Measurements from ENCODE around the gene ASB17.
"Not testable (repeated sequence)": the region's sequence is repeated elsewhere in the genome, so short reads cannot be mapped to it uniquely, and the experiment has no call there.

The ASB17 gene, protein sequence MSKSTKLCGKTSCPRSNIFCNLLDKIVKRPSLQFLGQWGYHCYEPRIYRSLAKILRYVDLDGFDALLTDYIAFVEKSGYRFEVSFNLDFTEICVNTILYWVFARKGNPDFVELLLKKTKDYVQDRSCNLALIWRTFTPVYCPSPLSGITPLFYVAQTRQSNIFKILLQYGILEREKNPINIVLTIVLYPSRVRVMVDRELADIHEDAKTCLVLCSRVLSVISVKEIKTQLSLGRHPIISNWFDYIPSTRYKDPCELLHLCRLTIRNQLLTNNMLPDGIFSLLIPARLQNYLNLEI

GRCh38 chr1:75932304-75932703, at the start of gene ASB17:
TSS of gene ASB17 (minus strand) at chr1:75932404. CDS start at chr1:75932291, 113 bp downstream.
- no peak for DNase-seq
- in situ Hi-C loops (cut with HindIII; ENCODE audit: low pct_ligation_motif_present, low pct_unique_long_range_greater_than_20kb, low sequenced_read_pairs): no loop called here

- DNase-seq: no peak
- in situ Hi-C loops (cut with HindIII; ENCODE audit: low pct_ligation_motif_present, low pct_unique_long_range_greater_than_20kb, low sequenced_read_pairs): no loop called here
Measured at GRCh38 chr1:75980972-75981897, 49.0 kb upstream of the ASB17 start.

DNA sequence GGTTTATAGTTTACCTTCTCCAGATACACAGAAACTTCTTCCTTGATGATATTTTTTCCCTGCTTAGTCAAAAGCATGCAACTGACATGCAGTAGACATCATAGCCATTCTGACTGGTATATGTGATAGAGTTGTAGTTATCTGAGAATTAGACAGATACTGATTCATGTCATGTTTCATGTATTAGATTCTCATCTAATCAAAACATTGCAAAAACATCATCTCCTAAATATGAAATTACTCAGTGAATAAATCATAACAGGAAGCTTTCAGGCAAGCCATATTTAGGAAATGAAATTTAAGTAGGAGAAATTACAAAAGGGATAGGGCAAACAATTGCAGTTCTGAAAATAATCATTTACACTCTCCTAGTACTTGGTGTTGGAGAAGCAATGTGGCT, 38.4 kb upstream of the ASB17 start:
- no peak for DNase-seq
- in situ Hi-C loops (cut with HindIII; ENCODE audit: low pct_ligation_motif_present, low pct_unique_long_range_greater_than_20kb, low sequenced_read_pairs): no loop called here

- in situ Hi-C loops (cut with HindIII; ENCODE audit: low pct_ligation_motif_present, low pct_unique_long_range_greater_than_20kb, low sequenced_read_pairs): no loop called here
Measured at GRCh38 chr1:75969550-75969949, 37.3 kb upstream of the ASB17 start.

DNA sequence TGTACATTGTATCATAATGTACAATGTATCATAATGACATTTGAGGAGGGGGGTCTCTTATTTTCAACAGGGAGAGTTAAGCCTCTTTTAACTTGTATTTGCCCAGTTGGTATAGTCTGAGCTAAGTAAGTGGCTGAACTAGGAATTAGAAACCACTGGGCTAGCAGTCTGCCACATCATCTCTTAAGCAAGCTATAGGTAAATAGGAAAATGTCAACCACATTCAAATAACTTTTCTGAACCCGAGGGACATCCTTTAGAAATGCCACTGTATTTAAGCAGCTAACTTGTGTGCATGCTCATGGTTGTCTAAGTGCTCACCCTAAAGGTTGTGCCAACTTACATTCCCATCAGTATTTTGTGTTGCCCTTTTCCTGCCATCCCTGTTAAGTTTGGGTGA, 35.5 kb upstream of the ASB17 start:
- in situ Hi-C loops (cut with HindIII; ENCODE audit: low pct_ligation_motif_present, low pct_unique_long_range_greater_than_20kb, low sequenced_read_pairs): no loop called here

More at GRCh38 chr1:75969550-75969949, 37.3 kb upstream of the ASB17 start:
- no peak for DNase-seq

GRCh38 chr1:75964760-75965408, 32.7 kb upstream of the ASB17 start:
- in situ Hi-C loops (cut with HindIII; ENCODE audit: low pct_ligation_motif_present, low pct_unique_long_range_greater_than_20kb, low sequenced_read_pairs): no loop called here
- DNase-seq: no peak

More for the DNA sequence above, 35.5 kb upstream of the ASB17 start:
- DNase-seq: no peak

DNA sequence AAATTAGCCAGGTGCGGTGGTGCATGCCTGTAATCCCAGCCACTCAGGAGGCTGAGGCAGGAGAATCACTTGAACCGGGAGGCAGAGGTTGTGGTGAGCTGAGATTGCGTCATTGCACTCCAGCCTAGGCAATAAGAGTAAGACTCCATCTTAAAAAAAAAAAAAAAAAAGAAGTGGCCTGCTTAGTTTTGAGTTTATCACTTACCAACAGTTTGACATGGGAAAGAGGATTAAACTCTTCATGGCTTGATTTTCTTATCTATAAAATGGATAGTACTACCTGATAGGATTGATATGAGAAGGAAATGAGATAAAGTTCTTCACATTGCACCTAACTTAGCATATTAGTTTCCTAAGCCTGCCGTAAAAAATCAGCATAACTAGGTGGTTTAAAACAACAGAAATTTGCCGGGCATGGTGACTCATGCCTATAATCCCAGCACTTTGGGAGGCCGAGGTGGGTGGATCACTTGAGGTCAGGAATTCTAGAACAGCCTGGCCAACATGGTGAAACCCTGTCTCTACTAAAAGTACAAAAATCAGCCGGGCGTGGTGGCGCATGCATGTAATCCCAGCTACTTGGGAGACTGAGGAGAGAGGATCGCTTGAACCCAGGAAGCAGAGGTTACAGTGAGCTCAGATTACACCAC, 32.0 kb upstream of the ASB17 start:
- in situ Hi-C loops (cut with HindIII; ENCODE audit: low pct_ligation_motif_present, low pct_unique_long_range_greater_than_20kb, low sequenced_read_pairs); DNase-seq: not testable (repeated sequence)

- in situ Hi-C loops (cut with HindIII; ENCODE audit: low pct_ligation_motif_present, low pct_unique_long_range_greater_than_20kb, low sequenced_read_pairs): no loop called here
- no peak for DNase-seq
Measured at GRCh38 chr1:75954586-75954985, 22.4 kb upstream of the ASB17 start.

DNA sequence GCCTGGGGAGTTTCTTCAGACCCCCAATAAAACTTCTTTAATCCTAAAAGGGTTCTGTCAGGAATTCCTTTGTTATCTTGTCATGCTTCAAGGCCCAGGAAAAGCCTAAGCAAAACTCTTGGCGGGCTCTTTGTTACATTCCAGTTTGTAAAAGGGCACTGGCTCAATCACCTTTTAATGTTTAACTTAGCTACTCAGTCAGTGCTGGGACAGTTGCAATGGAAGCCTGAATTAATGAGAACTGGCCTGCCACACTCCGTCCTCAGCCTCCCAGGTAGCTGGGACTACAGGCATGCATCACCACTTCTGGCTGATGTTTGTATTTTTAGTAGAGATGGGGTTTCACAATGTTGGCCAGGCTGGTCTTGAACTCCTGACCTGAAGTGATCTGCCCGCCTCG, 21.3 kb upstream of the ASB17 start:
- DNase-seq: peak; percentile 66
- in situ Hi-C loops (cut with HindIII; ENCODE audit: low pct_ligation_motif_present, low pct_unique_long_range_greater_than_20kb, low sequenced_read_pairs): no loop called here

DNA sequence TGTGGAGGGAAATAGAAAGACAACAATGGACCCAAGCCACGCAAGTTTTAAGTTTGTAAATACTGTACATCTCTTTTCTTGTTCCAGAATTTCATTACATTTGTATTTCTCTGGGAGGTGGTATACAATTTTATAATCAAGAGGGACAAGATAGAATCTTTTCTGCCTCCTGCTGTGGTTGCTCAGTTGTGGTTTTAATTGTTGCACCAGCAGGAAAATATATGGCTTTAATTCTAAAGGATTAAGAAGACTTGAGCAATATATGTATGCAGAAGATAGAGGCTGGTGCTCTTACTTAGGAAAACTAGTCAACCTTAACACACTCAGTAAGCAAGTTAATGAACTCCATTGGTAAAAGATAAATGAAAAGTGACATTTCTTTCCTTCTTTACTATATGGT, 19.8 kb upstream of the ASB17 start:
- in situ Hi-C loops (cut with HindIII; ENCODE audit: low pct_ligation_motif_present, low pct_unique_long_range_greater_than_20kb, low sequenced_read_pairs): no loop called here
- no peak for DNase-seq

DNA sequence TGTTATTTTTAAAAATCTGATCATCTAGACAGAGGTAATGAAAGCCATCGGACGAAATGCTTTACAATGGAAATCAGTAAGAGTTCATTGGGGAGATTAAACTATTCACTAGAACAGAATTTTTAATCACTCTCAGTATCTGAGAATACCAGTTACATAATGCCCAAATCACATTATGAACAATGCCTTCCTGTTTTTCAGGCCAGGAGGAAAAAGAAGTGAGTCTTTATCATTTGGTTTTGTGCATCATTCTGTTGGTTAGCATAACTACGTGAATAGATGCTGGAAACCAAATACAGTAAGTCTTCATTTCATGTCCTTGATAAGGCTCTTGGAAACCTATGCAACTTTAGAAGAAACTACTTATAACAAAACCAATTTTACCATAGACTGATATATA, 18.0 kb upstream of the ASB17 start:
- in situ Hi-C loops (cut with HindIII; ENCODE audit: low pct_ligation_motif_present, low pct_unique_long_range_greater_than_20kb, low sequenced_read_pairs): no loop called here
- DNase-seq: no peak

- in situ Hi-C loops (cut with HindIII; ENCODE audit: low pct_ligation_motif_present, low pct_unique_long_range_greater_than_20kb, low sequenced_read_pairs); DNase-seq: not testable (repeated sequence)
Measured at GRCh38 chr1:75943037-75943436, 10.8 kb upstream of the ASB17 start.

DNA sequence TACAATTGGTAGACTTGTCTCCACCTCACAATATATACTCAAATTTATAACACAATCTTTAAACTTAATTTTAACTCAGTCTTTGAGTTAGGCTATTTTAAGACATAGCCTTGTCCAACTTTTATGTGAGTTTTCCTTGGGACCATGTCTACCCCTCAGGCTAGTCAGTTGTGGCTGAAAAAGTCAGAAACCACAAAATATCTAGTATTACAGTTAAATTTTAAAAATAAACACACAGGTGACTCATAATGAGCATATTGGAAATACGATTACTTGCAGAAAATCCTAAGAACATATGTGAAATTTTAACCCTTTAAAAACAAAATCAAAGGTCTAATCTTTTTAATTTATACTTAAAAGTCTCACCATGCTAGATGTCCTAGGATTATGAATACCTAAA, 4.8 kb upstream of the ASB17 start:
- DNase-seq: no peak
- in situ Hi-C loops (cut with HindIII; ENCODE audit: low pct_ligation_motif_present, low pct_unique_long_range_greater_than_20kb, low sequenced_read_pairs): no loop called here

DNA sequence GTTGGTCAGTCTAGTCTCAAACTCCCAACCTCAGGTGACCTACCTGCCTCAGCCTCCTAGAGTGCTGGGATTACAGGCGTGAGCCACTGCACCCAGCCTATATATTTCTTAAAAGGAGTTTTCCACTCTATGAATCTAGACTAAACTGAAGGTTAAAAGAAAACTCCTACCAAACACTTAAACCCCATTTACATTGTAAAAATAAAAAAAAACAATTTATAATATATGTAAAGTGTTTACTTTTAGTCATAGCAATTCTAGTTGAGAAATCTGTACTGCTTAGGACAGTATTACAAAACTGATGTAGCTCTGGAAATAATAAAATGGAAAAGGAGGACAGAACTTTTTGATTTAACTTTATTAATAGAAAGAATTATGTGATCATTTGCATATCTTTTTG, 9.5 kb downstream of the ASB17 start:
- DNase-seq: no peak
- in situ Hi-C loops (cut with HindIII; ENCODE audit: low pct_ligation_motif_present, low pct_unique_long_range_greater_than_20kb, low sequenced_read_pairs): no loop called here

- in situ Hi-C loops (cut with HindIII; ENCODE audit: low pct_ligation_motif_present, low pct_unique_long_range_greater_than_20kb, low sequenced_read_pairs): no loop called here
- DNase-seq: no peak
Measured at GRCh38 chr1:75916834-75917233, 15.4 kb downstream of the ASB17 start.

DNA sequence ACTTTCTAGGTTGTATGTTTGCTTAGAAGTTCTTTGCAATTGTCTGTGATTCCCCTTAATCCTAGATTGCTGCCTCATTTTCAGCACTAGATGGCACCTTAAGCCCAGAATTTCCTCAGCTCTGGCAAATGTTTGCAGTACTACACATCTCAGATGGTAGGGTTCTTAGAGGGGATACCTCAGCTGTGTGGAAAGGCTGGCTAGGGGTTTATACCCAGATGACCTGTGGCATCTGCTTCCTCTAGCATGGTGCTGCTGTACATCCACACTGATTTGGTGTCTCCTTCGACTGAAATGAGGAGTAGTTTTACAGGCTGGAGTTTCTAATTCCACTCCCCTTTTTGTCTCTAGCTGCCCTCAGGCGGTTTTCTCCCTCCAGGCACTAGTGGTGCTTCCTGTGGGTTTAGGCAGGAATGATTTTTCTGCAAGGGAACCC, 23.5 kb downstream of the ASB17 start:
- DNase-seq: peak; percentile 50
- in situ Hi-C loops (cut with HindIII; ENCODE audit: low pct_ligation_motif_present, low pct_unique_long_range_greater_than_20kb, low sequenced_read_pairs): no loop called here

- in situ Hi-C loops (cut with HindIII; ENCODE audit: low pct_ligation_motif_present, low pct_unique_long_range_greater_than_20kb, low sequenced_read_pairs): no loop called here
- no peak for DNase-seq
Measured at GRCh38 chr1:75901371-75901770, 30.8 kb downstream of the ASB17 start.

DNA sequence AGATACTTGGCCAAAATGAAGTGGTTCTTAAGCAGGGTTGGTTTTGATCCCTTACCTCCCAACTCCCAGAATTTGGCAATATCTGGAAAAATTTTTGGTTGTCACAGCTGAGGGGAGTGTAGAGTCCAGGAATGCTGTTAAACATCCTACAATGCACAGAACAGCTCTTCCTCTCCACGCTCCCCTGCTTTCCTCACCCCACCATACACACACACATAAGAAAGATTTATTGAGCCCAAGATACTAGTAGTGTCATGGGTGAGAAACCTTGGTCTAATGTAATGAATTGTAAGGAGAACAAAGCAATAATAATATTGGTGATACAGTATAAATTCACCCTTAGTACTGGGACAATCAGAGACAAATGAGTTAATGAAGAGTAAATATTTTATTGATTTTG, 47.8 kb downstream of the ASB17 start:
- in situ Hi-C loops (cut with HindIII; ENCODE audit: low pct_ligation_motif_present, low pct_unique_long_range_greater_than_20kb, low sequenced_read_pairs): no loop called here
- DNase-seq: no peak

- in situ Hi-C loops (cut with HindIII; ENCODE audit: low pct_ligation_motif_present, low pct_unique_long_range_greater_than_20kb, low sequenced_read_pairs): no loop called here
Measured at GRCh38 chr1:75879985-75880384, 52.2 kb downstream of the ASB17 start.

More at GRCh38 chr1:75879985-75880384, 52.2 kb downstream of the ASB17 start:
- no peak for DNase-seq
